ENCODE data around the gene STX8.
"Not testable (repeated sequence)": the region's sequence is repeated elsewhere in the genome, so short reads cannot be mapped to it uniquely, and the experiment has no call there.

STX8 gene

DNA sequence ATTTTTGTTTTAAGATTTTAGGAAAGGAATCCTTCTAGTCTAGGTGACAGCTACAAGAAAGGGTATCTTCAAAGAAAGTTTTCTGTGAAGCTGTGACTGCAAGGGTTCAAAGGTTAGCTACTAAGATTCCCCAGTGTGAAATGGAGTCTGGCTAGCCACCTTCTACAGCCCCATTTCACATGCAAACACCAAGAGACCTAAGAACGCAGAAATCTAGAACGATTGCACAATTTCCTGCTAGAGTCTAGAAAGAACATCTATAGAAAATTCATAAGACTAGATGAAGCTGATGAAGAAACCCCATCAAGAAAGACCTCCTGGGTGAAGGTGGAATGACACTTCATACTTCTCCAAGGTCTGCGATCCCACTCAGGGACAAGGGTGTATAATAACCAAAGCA lies 77.1 kb downstream of the STX8 start:
- no peak for DNase-seq

- no peak for DNase-seq
Observed at GRCh38 chr17:9488556-9488955, 87.1 kb downstream of the STX8 start.

DNA sequence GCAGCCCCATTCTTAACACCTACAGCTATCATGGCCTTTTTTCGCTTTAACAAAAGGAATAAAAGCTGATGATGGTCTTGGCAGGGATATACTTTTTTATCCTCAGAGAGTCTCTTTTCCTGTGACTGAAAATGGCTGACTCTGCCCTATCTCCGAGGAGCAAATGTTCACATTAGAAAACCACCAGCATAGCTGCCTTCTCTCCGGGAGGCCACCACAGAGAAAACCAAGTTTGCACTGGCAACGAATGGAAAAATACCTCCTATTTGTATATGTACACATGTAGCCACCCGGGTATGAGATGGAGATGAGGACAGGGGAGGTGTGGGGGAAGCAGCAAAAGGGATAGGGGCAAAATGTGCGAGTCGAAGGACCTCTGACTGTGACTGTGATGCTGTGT lies 88.2 kb downstream of the STX8 start:
- no peak for DNase-seq

DNA sequence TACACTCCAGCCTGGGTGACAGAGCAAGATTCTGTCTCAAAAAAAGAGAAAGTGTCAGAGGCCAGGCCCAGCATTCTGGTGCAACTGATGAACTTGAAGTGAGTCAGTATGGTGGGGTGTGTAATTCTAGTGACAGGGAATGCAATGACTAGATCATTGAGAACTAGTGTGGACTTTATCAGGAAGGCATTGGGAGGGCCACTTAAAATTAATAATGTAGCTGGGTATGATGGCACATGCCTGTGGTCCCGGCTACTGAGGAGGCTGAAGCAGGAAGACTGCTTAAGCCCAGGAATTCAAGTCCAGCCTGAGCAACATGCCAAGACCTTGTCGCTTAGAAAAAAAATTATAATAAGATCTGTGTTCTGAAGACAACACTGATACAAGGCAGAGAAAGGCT lies 90.8 kb downstream of the STX8 start:
- DNase-seq = no peak

DNA sequence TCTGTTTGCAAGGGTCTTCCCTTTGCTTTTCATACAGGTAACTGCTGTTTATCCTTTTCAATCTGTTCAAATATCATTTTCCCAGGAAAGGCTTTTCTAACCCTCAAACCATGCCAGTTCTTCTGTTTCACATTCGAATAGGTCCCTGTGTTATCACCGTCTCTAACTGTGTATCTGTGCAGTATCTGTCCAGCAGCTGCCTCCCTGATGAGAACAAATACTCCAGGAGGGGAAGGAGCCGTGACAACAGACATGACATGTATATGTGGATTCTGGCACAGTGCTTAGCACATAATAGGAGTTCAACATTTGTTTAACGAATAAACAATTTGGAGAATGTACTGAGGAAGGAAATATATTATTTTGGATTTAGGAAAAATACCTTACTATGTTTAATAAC lies 95.7 kb downstream of the STX8 start:
- no peak for DNase-seq

DNA sequence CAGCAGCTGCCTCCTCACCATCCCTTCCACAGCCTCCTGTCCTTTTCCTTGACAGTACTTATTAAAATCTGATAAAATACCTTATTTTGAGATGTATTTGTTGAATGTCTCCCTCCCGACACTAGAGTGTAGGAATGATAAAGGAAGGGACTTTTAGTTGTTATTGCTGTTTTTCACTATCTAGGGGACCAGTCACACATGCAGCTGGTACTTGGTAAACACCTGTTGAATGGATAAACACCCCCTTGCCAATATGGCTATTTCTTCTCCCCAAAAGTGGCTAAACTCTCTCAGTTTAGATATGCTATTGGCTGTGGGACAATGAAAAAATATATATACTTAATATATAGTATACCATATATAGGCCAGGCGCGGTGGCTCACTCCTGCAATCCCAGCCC lies 96.7 kb downstream of the STX8 start:
- DNase-seq = no peak

GRCh38 chr17:9475101-9475658 lies 100.4 kb downstream of the STX8 start:
- no peak for DNase-seq

DNA sequence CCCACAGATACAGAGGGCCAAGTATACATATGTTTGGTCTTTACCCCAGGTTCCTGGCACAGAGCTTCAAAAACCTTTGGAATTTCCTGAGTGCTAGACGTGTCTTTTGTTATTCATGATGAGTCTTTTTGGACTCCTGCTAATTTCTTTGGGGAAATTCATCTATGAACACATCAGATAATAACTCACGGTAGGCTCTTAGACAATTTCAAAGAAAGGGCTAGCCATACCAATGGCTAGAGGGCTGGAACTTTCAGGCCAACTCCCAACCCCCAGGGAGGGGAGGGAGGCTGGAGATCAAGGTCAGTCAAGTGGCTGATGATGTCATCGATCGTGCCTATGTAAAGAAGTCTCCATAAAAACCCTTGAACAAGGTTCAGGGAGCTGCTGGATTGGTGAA lies 101.9 kb downstream of the STX8 start:
- no peak for DNase-seq

- DNase-seq = no peak
Observed at GRCh38 chr17:9472541-9472940, 103.1 kb downstream of the STX8 start.

DNA sequence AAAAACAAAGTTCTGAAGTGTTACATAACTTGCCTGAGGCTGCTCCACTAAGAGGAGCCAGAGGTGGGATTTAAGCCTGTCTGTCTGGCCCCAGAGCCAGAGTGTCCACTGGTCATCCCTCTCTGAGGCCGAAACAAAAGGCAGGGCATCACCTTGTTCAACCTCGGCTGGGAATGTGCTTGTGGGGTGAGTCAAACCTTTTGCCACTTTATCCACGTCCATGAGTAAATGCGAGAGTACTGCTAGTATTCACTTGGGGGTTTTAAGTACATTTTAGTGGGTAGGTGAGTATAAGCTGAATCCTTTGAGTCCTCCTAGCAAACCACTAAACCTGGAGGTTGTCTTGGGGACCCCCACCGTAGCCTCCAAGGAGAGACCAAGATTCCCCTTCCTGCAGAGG lies 103.5 kb downstream of the STX8 start:
- no peak for DNase-seq

DNA sequence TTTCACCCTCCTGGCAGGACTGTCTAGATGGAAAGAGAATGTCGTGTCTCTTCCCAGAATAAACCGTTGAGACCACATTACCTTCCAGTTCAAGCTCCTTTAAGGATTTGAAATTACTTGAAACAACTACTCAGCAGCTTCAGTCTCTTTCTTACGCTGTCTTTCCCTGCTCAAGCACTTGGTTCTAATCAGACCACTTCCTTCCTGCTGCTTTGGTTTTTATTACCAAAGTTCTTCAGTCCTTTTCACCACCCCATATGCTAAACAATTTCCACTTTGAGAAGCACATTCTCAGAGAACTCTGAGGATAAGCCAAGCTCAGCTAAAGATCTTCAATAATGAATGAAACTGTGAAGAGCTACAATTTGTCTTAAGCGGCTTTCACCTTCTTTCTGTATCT lies 105.4 kb downstream of the STX8 start:
- no peak for DNase-seq

- DNase-seq = no peak
Observed at GRCh38 chr17:9468937-9469336, 106.7 kb downstream of the STX8 start.

GRCh38 chr17:9468532-9468931 lies 107.1 kb downstream of the STX8 start:
- no peak for DNase-seq

DNA sequence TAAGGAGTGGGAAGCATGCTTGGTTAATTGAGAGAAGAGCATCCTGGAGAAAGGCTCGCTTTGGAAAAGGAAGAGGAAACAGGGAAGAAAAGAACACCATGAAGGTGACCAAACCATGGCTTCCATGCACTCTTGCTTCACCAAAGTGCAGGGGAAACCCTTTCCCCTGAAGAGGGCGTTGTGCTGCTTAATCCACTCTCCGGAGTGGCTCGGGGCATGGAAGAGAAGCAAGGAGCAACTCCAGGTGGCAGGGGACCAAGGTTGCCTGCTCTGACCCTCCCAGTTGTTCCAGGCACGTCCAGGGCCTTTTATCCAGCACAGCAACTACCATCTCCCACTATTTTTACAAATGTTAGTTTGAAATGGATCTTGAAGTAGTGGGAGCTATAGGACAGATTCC lies 108.1 kb downstream of the STX8 start:
- no peak for DNase-seq

GRCh38 chr17:9465210-9465921 lies 110.3 kb downstream of the STX8 start:
- DNase-seq = no peak

GRCh38 chr17:9457005-9457404 lies 118.6 kb downstream of the STX8 start:
- DNase-seq = no peak

- no peak for DNase-seq
Observed at GRCh38 chr17:9456330-9456729, 119.3 kb downstream of the STX8 start.

DNA sequence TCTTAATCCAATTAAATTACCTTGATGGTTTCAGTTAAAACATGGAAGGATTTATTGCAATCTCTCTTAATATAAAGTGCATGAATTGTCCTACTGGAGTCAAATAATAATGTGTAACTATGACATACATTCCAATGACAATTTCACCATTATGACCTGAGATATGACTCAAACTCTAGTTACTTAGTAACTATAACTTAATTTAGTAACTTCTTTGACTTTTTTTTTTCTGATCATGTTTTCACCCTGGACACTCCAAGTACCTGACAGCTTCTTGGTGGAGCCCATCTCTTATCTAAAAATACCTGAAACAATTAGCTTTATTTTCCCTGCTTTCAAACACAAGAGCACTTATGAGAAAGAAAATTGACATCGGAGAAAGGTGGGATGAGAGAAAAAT lies 123.7 kb downstream of the STX8 start:
- no peak for DNase-seq

DNA sequence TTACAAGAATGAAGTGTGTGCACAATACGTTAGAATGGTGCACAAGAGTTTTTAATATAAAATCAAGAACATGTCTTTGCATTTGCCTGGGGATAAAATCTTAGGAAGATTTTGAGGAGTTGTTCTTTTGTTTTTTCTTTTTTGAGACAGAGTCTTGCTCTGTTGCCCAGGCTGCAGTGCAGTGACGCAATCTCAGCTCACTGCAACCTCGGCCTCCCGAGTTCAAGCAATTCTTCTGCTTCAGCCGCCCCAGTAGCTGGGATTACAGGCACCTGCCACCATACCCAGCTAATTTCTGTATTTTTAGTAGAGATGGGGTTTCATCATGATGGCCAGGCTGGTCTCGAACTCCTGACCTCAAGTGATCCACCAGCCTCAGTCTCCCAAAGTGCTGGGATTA lies 128.3 kb downstream of the STX8 start:
- not testable (repeated sequence) for DNase-seq

GRCh38 chr17:9446528-9446927 lies 129.1 kb downstream of the STX8 start:
- DNase-seq = no peak

DNA sequence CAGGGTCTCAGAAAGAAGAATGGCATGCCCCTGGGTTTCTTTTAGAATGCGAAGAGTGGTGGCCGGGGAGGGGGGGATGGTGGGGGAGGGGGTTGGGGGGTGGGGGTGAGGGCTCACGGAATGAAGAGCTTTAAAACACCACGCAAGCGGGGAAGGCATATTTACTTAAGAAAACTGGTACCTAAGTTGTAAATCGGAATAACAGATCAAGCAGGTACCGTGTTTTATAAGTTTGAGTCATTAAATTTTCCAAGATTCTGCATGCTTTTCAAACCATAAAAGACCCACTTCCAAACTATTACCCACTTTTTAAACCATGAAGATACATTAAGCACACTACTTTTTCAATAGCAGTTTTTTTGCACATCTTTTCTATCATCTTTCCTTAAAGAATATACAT lies 130.2 kb downstream of the STX8 start:
- DNase-seq = no peak

- no peak for DNase-seq
Observed at GRCh38 chr17:9444687-9445086, 130.9 kb downstream of the STX8 start.

DNA sequence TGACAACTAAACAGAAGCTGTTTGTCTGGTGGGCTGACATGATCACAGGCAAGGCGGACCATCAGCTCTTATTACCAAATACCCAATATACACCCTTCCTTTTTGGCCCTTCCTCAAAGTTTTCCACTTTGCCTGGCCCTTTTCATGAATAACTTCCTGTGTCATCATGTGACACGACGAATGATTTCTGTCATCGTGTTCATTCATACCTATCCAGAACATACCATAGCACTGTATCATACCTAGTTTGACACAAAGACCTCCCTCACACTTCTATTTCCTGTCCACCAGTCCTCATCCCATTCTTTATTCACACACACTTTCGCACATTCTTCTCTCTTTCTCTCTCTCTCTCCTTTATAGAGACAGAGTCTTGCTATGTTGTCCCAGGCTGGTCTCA lies 131.8 kb downstream of the STX8 start:
- DNase-seq = no peak

DNA sequence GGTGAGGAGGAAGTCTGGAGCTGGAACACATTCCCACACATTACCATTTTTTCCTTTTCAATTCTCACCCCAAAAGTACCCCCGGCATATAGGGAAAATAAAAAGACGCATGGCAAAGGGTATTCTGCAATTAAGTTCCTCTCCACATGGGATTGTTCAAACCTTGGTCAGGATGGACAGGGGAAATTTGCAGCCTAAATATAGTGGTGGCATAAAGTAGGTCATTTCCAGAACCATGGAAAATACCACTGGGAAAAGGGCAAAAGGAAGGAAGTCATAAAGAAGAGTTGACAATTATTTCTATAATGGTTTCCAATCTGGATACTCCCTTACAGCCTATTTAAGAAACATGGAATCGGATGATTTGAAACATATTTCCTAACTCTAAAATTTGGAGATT lies 135.8 kb downstream of the STX8 start:
- DNase-seq = no peak

DNA sequence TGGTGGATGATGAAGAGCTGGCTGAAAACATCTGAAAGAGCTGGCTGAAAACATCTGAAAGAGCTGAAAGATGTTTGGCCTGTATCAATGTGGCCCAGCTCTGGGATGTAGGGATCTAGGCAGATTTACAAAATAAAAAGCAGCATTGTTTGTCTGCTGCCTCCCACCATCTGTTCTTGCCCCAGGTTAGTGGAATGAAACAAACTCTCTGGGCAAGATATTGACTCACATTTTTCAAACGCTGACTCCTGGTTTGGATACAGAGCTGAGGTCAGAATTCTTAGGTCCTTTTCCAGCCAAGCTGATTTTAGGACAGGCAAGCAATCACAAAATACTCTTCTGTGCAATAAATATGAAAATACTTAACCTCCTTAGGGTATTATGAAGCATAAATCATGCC lies 139.0 kb downstream of the STX8 start:
- no peak for DNase-seq

All from SW 1271 (cell line).